Measurements from ENCODE around the gene PCDHGC3. TPM values are rescaled to one million over a fixed set of nuclear protein-coding genes. Genes with fewer than 3 reads are reported as not detected.

Gene PCDHGC3
- total and polyA plus RNA-seq, 4 donors, result 3.7 to 11.0 (median 6.2) TPM

GRCh38 chr5:141510160-141510559, 34.4 kb downstream of the PCDHGC3 start:
- H3K27ac ChIP-seq (ENCODE audit: low read depth in 1 of 2, low read length in 2 of 2), result peak overlapping the region in 1 of 2 donors; percentile 46
- TF ChIP-seq MAX (IDR thresholded peaks at IDR 0.05), result no peak
- TF ChIP-seq REST (IDR thresholded peaks at IDR 0.05), result no peak
- no peak for TF ChIP-seq RAD21 (IDR thresholded peaks at IDR 0.05)
- no peak for TF ChIP-seq NR2F2 (IDR thresholded peaks at IDR 0.05)
- TF ChIP-seq FOXA2 (IDR thresholded peaks at IDR 0.05), result no peak
- TF ChIP-seq GABPA (IDR thresholded peaks at IDR 0.05 in 1 of 2, conservative IDR thresholded peaks at IDR 0.05 in 1 of 2), result no peak
- no peak for TF ChIP-seq ZBTB33 (IDR thresholded peaks at IDR 0.05)
- TF ChIP-seq RXRA (IDR thresholded peaks at IDR 0.05), result no peak
- TF ChIP-seq JUND (IDR thresholded peaks at IDR 0.05), result no peak
- TF ChIP-seq SP1 (IDR thresholded peaks at IDR 0.05), result no peak
- no peak for TF ChIP-seq FOXA1 (IDR thresholded peaks at IDR 0.05)
- no peak for TF ChIP-seq YY1 (IDR thresholded peaks at IDR 0.05)
- no peak for TF ChIP-seq CTCF (IDR thresholded peaks at IDR 0.05; ENCODE audit: low read depth, low read length, missing input control)
- no peak for TF ChIP-seq TAF1 (conservative IDR thresholded peaks at IDR 0.05)
- TF ChIP-seq ATF3 (IDR thresholded peaks at IDR 0.05), result no peak
- peaks cover 0 to 8% (median under 1%) of the 10 kb centered on the region in 4 donors for H3K36me3 ChIP-seq (ENCODE audit: control insufficient read depth in 4 of 4, insufficient read depth in 3 of 4, low read depth in 1 of 4, low read length in 3 of 4)
- no peak for DNase-seq (ENCODE audit: low spot score)
- H3K4me3 ChIP-seq (ENCODE audit: low read depth in 1 of 3, low read length in 3 of 3), result no peak overlapping the region
- H3K9ac ChIP-seq (ENCODE audit: low read depth in 1 of 2, low read length in 2 of 2), result no peak overlapping the region
- no peaks in the 10 kb centered on the region for H3K27me3 ChIP-seq (ENCODE audit: control insufficient read depth in 4 of 4, insufficient read depth in 4 of 4, low read length in 3 of 4)
- H3K9me3 ChIP-seq (ENCODE audit: control insufficient read depth in 4 of 4, low read length in 3 of 4), result no peaks in the 10 kb centered on the region
- peaks cover 4 to 20% (median 7%) of the 10 kb centered on the region in 4 donors for H3K4me1 ChIP-seq (ENCODE audit: control insufficient read depth in 4 of 4, insufficient read depth in 4 of 4, low read length in 3 of 4)
- 92% methylated on average over 9 of the region's 9 CpGs for whole genome bisulfite sequencing

Data from liver (tissue), 9 donors.